ENCODE results near the gene CERS6. TPM values are rescaled to one million over a fixed set of nuclear protein-coding genes. Genes with fewer than 3 reads are reported as not detected.

Gene CERS6
- total RNA-seq, 1 experiment from 2014 or later, result 17.3 TPM

DNA sequence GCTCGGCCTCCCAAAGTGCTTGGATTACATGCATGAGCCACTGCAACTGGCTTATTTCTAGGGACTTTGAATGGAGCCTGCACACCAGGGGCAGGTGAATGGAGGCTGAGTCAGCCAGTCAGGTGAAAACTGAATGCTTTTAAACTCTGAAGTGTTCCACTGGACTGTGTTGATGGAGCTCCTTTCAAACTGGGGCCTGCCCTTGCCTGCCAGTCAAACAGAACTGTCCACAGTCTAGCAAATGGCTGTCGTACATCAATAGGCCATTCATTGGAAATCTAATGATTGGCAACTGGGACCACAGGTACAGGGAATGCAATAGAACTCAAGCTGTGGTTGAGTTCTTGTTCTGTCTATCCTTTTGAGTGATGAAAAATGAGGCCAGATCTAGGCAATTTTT lies 345.4 kb downstream of the CERS6 start:
- H3K36me3 Mint-ChIP-seq, result no peaks in the 10 kb centered on the region
- peaks cover 52% of the 10 kb centered on the region for H3K4me1 Mint-ChIP-seq
- POLR2A ChIA-PET, result no interaction called here
- CTCF ChIA-PET, result interaction anchor here (0.8 kb wide), 1 partner anchor 95 kb away, joined by 3 read pairs; no protein-coding TSS in a partner anchor
- no peak for TF ChIP-seq ESRRA (CRISPR knock-in tag; IDR thresholded peaks at IDR 0.05; ENCODE audit: borderline replicate concordance)
- no peak for TF ChIP-seq PRRX2 (CRISPR knock-in tag; IDR thresholded peaks at IDR 0.05)
- TF ChIP-seq ZNF671 (CRISPR knock-in tag; IDR thresholded peaks at IDR 0.05), result no peak
- TF ChIP-seq, protein P1, sequence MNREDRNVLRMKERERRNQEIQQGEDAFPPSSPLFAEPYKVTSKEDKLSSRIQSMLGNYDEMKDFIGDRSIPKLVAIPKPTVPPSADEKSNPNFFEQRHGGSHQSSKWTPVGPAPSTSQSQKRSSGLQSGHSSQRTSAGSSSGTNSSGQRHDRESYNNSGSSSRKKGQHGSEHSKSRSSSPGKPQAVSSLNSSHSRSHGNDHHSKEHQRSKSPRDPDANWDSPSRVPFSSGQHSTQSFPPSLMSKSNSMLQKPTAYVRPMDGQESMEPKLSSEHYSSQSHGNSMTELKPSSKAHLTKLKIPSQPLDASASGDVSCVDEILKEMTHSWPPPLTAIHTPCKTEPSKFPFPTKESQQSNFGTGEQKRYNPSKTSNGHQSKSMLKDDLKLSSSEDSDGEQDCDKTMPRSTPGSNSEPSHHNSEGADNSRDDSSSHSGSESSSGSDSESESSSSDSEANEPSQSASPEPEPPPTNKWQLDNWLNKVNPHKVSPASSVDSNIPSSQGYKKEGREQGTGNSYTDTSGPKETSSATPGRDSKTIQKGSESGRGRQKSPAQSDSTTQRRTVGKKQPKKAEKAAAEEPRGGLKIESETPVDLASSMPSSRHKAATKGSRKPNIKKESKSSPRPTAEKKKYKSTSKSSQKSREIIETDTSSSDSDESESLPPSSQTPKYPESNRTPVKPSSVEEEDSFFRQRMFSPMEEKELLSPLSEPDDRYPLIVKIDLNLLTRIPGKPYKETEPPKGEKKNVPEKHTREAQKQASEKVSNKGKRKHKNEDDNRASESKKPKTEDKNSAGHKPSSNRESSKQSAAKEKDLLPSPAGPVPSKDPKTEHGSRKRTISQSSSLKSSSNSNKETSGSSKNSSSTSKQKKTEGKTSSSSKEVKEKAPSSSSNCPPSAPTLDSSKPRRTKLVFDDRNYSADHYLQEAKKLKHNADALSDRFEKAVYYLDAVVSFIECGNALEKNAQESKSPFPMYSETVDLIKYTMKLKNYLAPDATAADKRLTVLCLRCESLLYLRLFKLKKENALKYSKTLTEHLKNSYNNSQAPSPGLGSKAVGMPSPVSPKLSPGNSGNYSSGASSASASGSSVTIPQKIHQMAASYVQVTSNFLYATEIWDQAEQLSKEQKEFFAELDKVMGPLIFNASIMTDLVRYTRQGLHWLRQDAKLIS (CRISPR knock-in tag; IDR thresholded peaks at IDR 0.05; ENCODE audit: borderline replicate concordance), result no peak
- TF ChIP-seq, protein P2, sequence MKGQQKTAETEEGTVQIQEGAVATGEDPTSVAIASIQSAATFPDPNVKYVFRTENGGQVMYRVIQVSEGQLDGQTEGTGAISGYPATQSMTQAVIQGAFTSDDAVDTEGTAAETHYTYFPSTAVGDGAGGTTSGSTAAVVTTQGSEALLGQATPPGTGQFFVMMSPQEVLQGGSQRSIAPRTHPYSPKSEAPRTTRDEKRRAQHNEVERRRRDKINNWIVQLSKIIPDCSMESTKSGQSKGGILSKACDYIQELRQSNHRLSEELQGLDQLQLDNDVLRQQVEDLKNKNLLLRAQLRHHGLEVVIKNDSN (CRISPR knock-in tag; IDR thresholded peaks at IDR 0.05), result no peak
- no peak for TF ChIP-seq ETV6 (CRISPR knock-in tag; IDR thresholded peaks at IDR 0.05)
- no peak for TF ChIP-seq SOX15 (CRISPR knock-in tag; IDR thresholded peaks at IDR 0.05)
- TF ChIP-seq FOXJ3 (CRISPR knock-in tag; IDR thresholded peaks at IDR 0.05; ENCODE audit: borderline replicate concordance), result no peak
- no peak for TF ChIP-seq NR1H2 (CRISPR knock-in tag; IDR thresholded peaks at IDR 0.05)
- DNase-seq (ENCODE audit: low spot score) (no peak), ATAC-seq (no peak)
- no peak overlapping the region for H3K4me3 Mint-ChIP-seq
- H3K9me3 Mint-ChIP-seq, result no peaks in the 10 kb centered on the region
- no peak overlapping the region; the same call in 1 of the 2 replicates for H3K27ac Mint-ChIP-seq
- peaks cover 2% of the 10 kb centered on the region; the same call in 1 of the 2 replicates for H3K27me3 Mint-ChIP-seq (ENCODE audit: low read depth)

DNA sequence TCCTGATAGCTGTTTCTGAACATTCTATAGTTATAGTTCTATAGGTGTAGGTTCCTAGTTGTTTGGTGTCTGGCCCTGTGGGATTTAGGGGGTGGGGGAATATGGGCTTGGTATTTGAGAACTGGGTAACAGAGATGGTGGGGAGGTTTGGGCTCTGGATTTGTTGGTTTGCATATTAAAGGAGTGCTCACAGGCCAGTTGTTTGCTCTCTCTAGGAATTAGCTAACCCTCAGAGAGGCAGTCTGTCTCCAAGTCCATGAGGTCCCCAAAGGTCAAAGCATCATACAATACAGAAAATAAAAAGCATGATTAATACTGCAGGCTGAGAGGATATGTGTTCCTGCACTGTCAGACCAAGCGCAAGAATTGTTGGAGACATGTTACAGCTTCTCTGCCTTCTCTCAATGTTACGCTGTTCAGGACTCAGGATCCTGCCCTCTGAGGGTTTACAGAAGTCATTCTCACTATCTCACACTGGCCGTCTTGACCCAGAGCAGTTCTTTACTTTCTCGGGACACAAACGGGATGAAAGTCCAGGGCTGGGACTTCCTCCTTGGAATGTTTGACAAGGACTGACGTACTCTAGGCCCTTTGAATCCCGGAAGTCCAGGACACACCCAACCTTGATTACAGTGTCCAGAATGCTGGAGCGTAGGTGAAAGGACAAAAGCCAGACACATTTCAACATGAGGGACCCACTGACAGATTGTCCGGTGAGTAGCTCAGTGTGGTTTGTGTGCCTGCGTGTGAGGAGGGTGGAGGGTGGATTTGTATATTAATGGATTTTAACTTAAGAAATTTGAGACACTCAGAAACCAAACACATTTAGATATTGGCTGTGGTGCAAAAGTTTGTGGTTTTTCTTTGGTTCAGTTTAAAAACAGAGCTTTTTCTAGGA lies 346.1 kb downstream of the CERS6 start, which contains the start of gene NOSTRIN:
TSS of gene NOSTRIN (plus strand) at position 677 of the 898 bp plus-strand sequence. CDS start at position 687, 10 bp downstream.
- no peak for DNase-seq (ENCODE audit: low spot score)
- TF ChIP-seq ZNF263 (CRISPR knock-in tag; IDR thresholded peaks at IDR 0.05; ENCODE audit: low read depth) (no peak), HMGA2 (CRISPR knock-in tag; IDR thresholded peaks at IDR 0.05) (no peak), ZNF138 (CRISPR knock-in tag; conservative IDR thresholded peaks at IDR 0.05) (no peak), ATF1 (CRISPR knock-in tag; IDR thresholded peaks at IDR 0.05) (no peak), ZBTB21 (CRISPR knock-in tag; IDR thresholded peaks at IDR 0.05; ENCODE audit: borderline replicate concordance) (no peak), ZNF219 (CRISPR knock-in tag; IDR thresholded peaks at IDR 0.05; ENCODE audit: borderline replicate concordance) (no peak), OVOL2 (CRISPR knock-in tag; IDR thresholded peaks at IDR 0.05; ENCODE audit: borderline replicate concordance) (no peak), TP53 (CRISPR knock-in tag; IDR thresholded peaks at IDR 0.05) (no peak)
- TF ChIP-seq, protein P3, sequence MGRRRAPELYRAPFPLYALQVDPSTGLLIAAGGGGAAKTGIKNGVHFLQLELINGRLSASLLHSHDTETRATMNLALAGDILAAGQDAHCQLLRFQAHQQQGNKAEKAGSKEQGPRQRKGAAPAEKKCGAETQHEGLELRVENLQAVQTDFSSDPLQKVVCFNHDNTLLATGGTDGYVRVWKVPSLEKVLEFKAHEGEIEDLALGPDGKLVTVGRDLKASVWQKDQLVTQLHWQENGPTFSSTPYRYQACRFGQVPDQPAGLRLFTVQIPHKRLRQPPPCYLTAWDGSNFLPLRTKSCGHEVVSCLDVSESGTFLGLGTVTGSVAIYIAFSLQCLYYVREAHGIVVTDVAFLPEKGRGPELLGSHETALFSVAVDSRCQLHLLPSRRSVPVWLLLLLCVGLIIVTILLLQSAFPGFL (CRISPR knock-in tag; IDR thresholded peaks at IDR 0.05; ENCODE audit: borderline replicate concordance), result no peak
- TF ChIP-seq, protein P4, sequence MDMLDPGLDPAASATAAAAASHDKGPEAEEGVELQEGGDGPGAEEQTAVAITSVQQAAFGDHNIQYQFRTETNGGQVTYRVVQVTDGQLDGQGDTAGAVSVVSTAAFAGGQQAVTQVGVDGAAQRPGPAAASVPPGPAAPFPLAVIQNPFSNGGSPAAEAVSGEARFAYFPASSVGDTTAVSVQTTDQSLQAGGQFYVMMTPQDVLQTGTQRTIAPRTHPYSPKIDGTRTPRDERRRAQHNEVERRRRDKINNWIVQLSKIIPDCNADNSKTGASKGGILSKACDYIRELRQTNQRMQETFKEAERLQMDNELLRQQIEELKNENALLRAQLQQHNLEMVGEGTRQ (CRISPR knock-in tag; IDR thresholded peaks at IDR 0.05), result no peak
- TF ChIP-seq, protein P5, sequence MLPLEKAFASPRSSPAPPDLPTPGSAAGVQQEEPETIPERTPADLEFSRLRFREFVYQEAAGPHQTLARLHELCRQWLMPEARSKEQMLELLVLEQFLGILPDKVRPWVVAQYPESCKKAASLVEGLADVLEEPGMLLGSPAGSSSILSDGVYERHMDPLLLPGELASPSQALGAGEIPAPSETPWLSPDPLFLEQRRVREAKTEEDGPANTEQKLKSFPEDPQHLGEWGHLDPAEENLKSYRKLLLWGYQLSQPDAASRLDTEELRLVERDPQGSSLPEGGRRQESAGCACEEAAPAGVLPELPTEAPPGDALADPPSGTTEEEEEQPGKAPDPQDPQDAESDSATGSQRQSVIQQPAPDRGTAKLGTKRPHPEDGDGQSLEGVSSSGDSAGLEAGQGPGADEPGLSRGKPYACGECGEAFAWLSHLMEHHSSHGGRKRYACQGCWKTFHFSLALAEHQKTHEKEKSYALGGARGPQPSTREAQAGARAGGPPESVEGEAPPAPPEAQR (CRISPR knock-in tag; IDR thresholded peaks at IDR 0.05), result no peak
- H3K4me3 Mint-ChIP-seq, result no peak within 1 kb of the TSS

More for the DNA sequence above, 346.1 kb downstream of the CERS6 start, which contains the start of gene NOSTRIN:
- ChIA-PET CTCF (no interaction called here), POLR2A (no interaction called here)
- Mint-ChIP-seq H3K36me3 (no peaks in the 10 kb centered on the region), H3K9me3 (no peaks in the 10 kb centered on the region), H3K27me3 (ENCODE audit: low read depth) (peaks cover 2% of the 10 kb centered on the region; the same call in 1 of the 2 replicates), H3K4me1 (peaks cover 49% of the 10 kb centered on the region), H3K27ac (no peak within 1 kb of the TSS; the same call in 1 of the 2 replicates)
- peak; percentile 44 for ATAC-seq

All from WTC11 (cell line).